ENCODE measurements around the gene PRH1.

GRCh38 chr12:10926269-10926668 is 42.2 kb upstream of the PRH1 start:
- TF ChIP-seq ZNF274 (IDR thresholded peaks at IDR 0.05; ENCODE audit: borderline replicate concordance, extremely low read depth, low read length) (no peak), BRCA1 (IDR thresholded peaks at IDR 0.05; ENCODE audit: low read depth, low read length) (no peak), EGR1 (IDR thresholded peaks at IDR 0.05; ENCODE audit: borderline replicate concordance, low read depth, low read length) (no peak)

Data from H1 (cell line).